Activated naive CD8-positive, alpha-beta T cell (primary cell): ENCODE data around the gene EPS8.
"Not testable (repeated sequence)": the region's sequence is repeated elsewhere in the genome, so short reads cannot be mapped to it uniquely, and the experiment has no call there.

Experiments
- H3K27ac Mint-ChIP-seq: one replicate; pipeline ENCODE4 v1.8.0; 2021; ENCODE audit warnings: mixed read lengths
- H3K27me3 Mint-ChIP-seq: one replicate; pipeline ENCODE4 v1.8.0; 2021; ENCODE audit warnings: mixed read lengths
- H3K36me3 Mint-ChIP-seq: one replicate; pipeline ENCODE4 v1.8.0; 2021; ENCODE audit warnings: mixed read lengths
- H3K4me1 Mint-ChIP-seq: one replicate; pipeline ENCODE4 v1.8.0; 2021; ENCODE audit warnings: low read depth, mixed read lengths
- H3K4me3 Mint-ChIP-seq: one replicate; pipeline ENCODE4 v1.8.0; 2021; ENCODE audit warnings: mild to moderate bottlenecking, mixed read lengths
- H3K9me3 Mint-ChIP-seq: one replicate; pipeline ENCODE4 v1.8.0; 2021; ENCODE audit warnings: low read depth, mixed read lengths

Gene EPS8

DNA sequence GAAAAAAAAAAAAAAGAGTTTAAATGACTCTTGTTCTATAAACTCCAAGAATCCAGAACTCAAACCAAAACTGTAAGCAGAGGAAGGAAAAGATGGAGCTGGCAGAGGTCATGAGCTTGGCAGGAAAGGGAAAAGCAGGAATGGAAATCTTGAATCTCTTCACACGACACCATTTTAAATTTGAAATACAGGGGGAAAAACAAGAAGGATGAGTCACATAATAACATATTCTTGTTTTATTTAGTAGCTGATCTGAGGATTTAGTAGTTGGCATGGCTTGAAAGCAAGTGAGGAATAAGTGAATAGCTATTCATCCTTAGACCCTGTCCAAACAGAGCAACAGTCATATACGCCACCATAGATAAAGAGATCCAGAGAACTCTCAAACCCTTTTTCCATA is 35.0 kb downstream of the EPS8 start:
- Mint-ChIP-seq H3K4me1 (no peaks in the 10 kb centered on the region), H3K9me3 (no peaks in the 10 kb centered on the region), H3K27ac (no peak overlapping the region), H3K27me3 (peaks cover 18% of the 10 kb centered on the region), H3K4me3 (no peak overlapping the region), H3K36me3 (no peaks in the 10 kb centered on the region)

DNA sequence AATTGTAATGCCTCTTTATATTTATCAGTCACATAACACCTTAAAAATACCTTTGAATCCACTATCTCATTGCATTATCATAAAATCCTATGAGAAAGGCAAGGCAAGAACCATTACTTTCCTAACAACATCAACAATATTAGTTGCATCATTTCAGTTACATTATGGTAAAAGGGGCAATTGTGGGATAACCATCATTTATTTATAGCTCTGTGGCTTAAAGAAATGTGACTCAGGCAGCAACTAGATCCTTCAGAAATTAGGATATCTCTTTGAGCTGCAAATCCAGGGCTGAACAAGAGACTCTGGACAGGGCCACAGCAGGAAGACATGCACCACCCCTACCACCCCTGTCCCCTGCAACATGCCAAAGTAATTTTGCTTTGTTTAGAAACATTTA is 36.4 kb downstream of the EPS8 start:
- no peaks in the 10 kb centered on the region for H3K4me1 Mint-ChIP-seq
- H3K27ac Mint-ChIP-seq: no peak overlapping the region
- H3K4me3 Mint-ChIP-seq: no peak overlapping the region
- H3K9me3 Mint-ChIP-seq: no peaks in the 10 kb centered on the region
- peaks cover 11% of the 10 kb centered on the region for H3K27me3 Mint-ChIP-seq
- H3K36me3 Mint-ChIP-seq: no peaks in the 10 kb centered on the region

DNA sequence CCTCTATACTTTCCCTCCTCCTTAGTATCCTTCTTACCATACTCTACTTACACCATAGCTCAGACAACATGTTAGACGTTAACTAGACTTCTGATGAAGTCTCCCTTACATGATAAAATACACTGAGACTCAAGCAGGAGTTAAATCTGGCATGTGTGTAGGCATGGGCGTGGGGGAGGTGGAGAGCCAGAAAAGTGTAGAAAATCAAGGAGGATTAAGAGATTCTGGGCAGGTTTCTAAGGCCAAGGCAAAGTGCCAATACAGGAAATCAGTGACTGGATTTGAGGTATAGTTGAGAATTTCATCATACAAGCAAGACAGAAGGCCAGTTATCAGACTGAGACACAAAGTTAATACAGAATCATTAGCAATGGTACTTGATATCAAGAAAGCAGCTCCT is 37.4 kb downstream of the EPS8 start:
- Mint-ChIP-seq H3K9me3 (no peaks in the 10 kb centered on the region), H3K4me3 (no peak overlapping the region), H3K4me1 (no peaks in the 10 kb centered on the region), H3K27ac (no peak overlapping the region), H3K36me3 (no peaks in the 10 kb centered on the region), H3K27me3 (peaks cover 10% of the 10 kb centered on the region)

DNA sequence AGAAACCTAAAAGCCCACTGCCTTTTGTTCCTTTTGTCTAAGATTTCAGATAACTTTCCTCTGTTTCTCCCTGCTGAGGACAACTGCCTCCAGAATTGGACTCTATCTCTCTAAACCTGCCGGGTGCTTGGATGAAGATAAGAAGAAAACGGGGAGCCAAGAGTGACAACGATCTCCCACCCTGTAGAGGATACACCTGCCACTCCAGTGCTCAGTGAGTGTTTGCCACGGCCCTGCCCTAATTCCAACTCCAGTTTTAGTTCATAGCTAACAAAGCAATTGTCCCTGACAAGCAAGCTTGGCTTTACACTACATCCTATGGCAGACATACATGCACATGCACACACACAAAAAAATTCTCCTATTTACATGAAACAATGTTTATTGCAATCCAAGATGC is 39.3 kb downstream of the EPS8 start:
- H3K27ac Mint-ChIP-seq: no peak overlapping the region
- no peak overlapping the region for H3K4me3 Mint-ChIP-seq
- H3K36me3 Mint-ChIP-seq: no peaks in the 10 kb centered on the region
- no peaks in the 10 kb centered on the region for H3K4me1 Mint-ChIP-seq
- H3K27me3 Mint-ChIP-seq: peaks cover 6% of the 10 kb centered on the region
- no peaks in the 10 kb centered on the region for H3K9me3 Mint-ChIP-seq

DNA sequence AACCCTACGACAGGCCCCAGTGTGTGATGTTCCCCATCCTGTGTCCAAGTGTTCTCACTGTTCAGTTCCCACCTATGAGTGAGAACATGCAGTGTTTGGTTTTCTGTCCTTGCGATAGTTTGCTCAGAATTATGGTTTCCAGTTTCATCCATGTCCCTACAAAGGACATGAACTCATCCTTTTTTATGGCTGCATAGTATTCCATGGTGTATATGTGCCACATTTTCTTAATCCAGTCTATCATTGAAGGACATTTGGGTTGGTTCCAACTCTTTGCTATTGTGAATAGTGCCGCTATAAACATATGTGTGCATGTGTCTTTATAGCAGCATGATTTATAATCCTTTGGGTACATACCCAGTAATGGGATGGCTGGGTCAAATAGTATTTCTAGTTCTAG is 47.3 kb downstream of the EPS8 start:
- H3K36me3 Mint-ChIP-seq, H3K27ac Mint-ChIP-seq, H3K4me3 Mint-ChIP-seq, H3K9me3 Mint-ChIP-seq, H3K27me3 Mint-ChIP-seq, H3K4me1 Mint-ChIP-seq: not testable (repeated sequence)

DNA sequence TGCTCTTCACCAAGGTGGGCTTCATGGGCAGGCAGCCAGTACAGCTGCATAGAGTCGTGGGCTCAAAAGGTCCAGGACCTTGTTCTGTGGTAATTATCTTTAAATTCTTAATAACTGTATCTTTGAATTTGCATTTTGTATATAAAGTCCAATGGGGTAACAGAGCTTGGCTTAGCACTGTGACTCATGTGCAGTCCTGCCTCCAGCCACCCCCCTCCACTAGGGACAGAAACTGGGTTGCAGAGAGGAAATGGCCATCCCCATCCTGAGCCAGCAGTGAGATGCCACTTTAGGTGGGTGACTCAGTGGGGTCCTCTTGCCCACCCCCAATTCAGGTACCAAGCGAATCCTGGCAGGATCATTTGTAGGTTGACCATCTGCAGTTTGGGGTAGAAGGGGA is 48.1 kb downstream of the EPS8 start:
- H3K4me1 Mint-ChIP-seq: no peaks in the 10 kb centered on the region
- H3K36me3 Mint-ChIP-seq: no peaks in the 10 kb centered on the region
- no peak overlapping the region for H3K27ac Mint-ChIP-seq
- H3K9me3 Mint-ChIP-seq: peaks cover 3% of the 10 kb centered on the region
- peaks cover 3% of the 10 kb centered on the region for H3K27me3 Mint-ChIP-seq
- H3K4me3 Mint-ChIP-seq: no peak overlapping the region

DNA sequence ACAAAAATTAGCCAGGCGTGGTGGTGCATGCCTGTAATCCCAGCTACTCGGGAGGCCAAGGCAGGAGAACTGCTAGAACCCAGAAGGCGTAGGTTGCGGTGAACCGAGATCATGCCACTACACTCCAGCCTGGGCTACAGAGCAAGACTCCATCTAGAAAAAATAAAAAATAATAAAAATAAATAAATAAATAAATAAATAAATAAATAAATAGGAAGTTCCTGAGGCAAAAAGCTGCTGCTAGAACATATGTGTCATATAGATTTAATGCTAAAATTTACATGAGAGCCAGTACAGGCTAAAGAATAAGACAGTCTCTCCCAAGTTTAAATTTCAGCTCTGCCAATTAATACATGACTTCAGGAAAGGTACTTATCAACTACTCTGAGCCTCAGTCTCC is 48.8 kb downstream of the EPS8 start:
- H3K4me1 Mint-ChIP-seq, H3K27me3 Mint-ChIP-seq, H3K36me3 Mint-ChIP-seq, H3K27ac Mint-ChIP-seq, H3K9me3 Mint-ChIP-seq, H3K4me3 Mint-ChIP-seq: not testable (repeated sequence)

DNA sequence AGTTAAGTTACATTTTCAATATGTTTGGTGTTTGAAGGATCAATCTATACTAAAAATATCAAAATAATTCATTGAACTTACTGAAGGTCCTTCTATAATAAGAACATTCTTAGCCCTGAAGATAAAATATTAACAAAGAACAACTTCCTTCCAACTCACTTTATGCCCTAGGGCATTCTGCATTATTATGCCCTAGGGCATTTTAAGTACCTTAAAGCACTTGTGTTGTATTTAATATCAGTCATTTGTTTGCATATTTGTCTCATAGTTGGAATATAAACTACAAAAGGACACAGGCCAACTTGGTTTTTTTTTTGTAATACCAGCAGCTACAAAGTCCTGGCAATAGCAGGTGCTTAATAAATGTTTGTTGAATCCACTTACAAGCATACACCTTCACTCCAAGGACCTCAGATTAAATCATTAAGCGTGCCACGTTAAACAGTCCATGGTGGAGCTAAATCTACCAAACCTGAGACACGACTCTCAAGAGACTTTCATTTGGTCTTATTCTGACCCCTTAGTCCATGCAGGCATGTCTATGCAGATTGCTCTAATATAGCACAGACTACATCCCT is 50.7 kb downstream of the EPS8 start:
- no peaks in the 10 kb centered on the region for H3K4me1 Mint-ChIP-seq
- H3K4me3 Mint-ChIP-seq: no peak overlapping the region
- peaks cover 6% of the 10 kb centered on the region for H3K9me3 Mint-ChIP-seq
- peaks cover 5% of the 10 kb centered on the region for H3K27me3 Mint-ChIP-seq
- H3K36me3 Mint-ChIP-seq: no peaks in the 10 kb centered on the region
- no peak overlapping the region for H3K27ac Mint-ChIP-seq

DNA sequence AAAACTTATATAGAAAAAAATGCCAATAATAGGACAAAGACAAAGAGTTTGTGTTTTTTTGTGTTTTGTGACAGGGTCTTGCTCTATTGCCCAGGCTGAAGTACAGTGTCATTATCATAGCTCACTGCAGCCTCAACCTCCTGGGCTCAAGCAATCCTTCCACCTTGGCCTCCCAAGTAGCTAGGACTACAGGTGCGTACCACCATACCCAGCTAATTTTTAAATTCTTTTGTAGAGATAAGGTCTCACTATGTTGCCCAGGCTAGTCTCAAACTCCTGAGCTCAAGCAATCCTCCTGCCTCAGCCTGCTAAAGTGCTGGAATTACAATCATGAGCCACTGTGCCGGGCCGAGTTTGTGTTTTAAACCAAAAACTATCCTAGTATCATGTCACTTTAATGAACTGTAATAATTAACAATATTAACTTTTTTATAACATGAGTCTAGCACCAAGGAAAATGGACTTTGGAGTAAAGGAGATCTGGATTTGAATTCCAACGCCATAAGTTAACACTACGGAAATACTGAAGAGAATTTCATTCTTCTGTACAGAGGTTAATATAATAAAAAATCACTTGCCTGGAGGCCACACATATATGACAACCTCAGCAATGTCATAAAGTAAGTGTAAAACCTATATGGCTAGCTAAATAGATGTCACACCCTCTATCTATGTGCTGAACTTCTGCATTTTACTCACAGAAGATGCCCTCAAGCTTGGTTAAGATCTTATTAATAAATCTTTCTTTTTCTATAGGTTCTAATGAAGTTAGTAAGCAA is 53.2 kb downstream of the EPS8 start:
- Mint-ChIP-seq H3K4me1 (no peaks in the 10 kb centered on the region), H3K27me3 (peaks cover 8% of the 10 kb centered on the region), H3K4me3 (no peak overlapping the region), H3K9me3 (peaks cover 4% of the 10 kb centered on the region), H3K27ac (no peak overlapping the region), H3K36me3 (no peaks in the 10 kb centered on the region)

DNA sequence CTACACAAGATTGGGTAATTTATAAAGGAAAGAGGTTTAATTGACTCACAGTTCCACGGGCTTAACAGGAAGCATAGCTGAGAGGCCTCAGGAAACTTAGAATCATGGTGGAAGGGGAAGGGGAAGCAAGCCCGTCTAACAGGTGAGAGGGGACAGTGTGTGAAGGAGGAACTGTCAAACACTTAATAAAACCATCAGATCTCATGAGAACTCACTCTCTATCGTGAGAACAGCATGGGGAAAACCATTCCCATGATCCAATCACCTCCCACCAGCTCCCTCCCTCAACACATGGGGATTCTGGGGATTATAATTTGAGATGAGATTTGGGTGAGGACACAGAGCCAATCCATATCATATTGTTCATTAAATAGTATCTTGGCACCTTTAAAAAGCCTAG is 56.1 kb downstream of the EPS8 start:
- Mint-ChIP-seq H3K36me3 (no peaks in the 10 kb centered on the region), H3K4me1 (no peaks in the 10 kb centered on the region), H3K27me3 (peaks cover 8% of the 10 kb centered on the region), H3K9me3 (peaks cover 4% of the 10 kb centered on the region), H3K27ac (no peak overlapping the region), H3K4me3 (no peak overlapping the region)

DNA sequence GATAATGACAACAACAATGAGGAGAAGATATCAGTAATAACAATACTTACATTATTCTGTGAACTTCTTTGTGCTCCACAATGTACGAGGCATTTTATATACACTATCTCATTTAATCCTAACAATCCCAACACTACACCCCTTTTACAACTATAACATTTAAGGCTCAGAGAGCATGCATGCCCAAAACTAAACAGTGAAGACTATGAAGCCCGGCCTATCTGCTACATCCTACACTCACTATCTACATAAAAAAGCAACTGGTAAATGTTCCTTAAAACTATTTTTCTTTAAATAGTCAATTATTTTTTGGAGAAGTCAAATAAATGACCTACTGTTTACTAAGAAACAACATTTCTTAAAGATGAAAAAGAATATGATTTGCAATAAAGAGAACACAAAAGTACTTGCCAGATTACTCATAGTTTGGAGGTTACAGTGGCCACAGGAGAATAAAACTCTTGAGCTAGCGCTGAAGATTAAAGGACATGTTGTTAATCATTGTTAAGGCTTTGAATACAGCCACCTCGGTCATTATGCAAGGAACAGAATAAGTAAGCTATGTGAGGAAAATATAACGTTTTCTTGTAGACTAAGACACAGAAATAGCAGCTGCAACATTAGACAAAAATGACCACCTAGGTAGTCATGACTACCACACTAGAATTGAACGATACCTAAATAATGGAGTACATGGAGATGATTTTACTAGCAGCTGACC is 56.7 kb downstream of the EPS8 start:
- Mint-ChIP-seq H3K9me3 (peaks cover 4% of the 10 kb centered on the region), H3K36me3 (no peaks in the 10 kb centered on the region), H3K27ac (no peak overlapping the region), H3K27me3 (peaks cover 6% of the 10 kb centered on the region), H3K4me1 (no peaks in the 10 kb centered on the region), H3K4me3 (no peak overlapping the region)

DNA sequence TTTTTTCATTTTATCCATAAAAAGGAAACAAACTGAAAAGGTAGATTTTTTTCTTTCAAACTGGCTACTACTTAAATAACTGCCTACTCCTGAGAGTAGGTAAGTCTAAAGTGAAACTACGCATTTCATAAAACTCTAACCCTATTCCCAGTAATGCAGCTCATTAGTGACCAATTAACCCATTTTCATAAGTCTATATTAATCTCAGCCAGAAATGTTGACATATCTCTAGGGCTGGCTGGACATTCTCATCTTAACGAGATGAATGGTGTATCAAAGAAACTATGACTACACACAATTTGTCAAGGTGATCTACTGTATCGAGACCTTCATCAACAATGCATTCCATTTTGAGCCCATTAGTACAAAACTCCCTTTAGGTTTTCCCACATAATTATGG is 57.2 kb downstream of the EPS8 start:
- Mint-ChIP-seq H3K27me3 (peaks cover 6% of the 10 kb centered on the region), H3K4me1 (no peaks in the 10 kb centered on the region), H3K36me3 (no peaks in the 10 kb centered on the region), H3K4me3 (no peak overlapping the region), H3K27ac (no peak overlapping the region), H3K9me3 (peaks cover 4% of the 10 kb centered on the region)

DNA sequence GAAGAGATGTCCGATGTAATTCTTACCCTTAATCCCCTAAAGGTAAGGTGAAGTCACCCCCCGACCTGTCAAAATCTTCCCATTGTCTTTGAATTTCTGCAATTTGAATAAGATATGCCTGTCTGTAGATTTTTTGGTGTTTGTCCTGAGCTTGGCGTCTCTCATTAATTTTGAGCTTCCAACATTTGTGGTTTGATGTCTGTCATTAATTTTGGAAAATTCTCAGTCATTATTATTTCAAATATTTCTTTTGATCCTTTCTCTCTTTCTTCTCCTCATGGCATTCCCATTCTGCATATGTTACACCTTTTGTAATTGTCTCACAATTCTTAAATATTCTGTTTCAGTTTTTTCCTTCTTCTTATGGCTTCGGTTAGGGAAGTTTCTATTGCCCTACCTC is 60.1 kb downstream of the EPS8 start:
- Mint-ChIP-seq H3K9me3 (no peaks in the 10 kb centered on the region), H3K36me3 (no peaks in the 10 kb centered on the region), H3K27me3 (peaks cover 6% of the 10 kb centered on the region)

DNA sequence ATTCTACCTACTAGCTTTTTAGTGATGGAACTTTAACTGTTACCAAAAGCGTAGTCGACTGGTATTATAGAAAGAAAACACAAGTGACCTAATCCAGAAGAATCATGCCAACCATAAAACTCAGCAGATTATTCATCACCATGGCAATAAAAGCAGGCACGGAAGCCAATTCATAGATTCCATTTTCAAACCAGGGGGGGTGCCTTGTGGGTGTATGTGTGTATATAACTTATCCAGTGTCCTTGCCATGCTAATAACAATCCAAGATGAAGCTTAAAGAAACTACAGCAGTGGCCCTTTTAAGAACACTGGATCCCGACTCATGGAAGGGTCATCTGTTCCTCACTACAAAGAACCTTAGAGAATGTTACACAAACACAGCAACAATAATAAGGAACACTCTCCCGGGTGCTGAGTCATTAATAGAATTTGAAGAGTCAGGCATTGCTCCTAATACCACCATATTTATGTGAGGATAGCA is 61.0 kb downstream of the EPS8 start:
- Mint-ChIP-seq H3K4me3 (no peak overlapping the region), H3K4me1 (no peaks in the 10 kb centered on the region), H3K9me3 (no peaks in the 10 kb centered on the region), H3K36me3 (no peaks in the 10 kb centered on the region), H3K27me3 (peaks cover 6% of the 10 kb centered on the region), H3K27ac (no peak overlapping the region)

More for the DNA sequence above, 60.1 kb downstream of the EPS8 start:
- Mint-ChIP-seq H3K4me1 (no peaks in the 10 kb centered on the region), H3K27ac (no peak overlapping the region), H3K4me3 (no peak overlapping the region)

DNA sequence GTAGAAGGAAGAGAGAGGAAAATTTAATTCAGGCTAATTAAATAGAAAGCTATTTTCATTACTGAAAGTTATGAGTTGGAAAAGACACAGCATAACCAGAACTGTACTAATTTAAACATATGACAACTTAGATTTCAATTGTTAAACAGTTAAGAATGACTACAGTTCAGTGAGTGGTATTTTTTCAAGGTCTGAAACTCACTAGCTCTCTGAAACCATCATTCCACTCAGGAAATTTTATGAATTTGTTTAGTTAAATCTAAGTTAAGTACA is 62.4 kb downstream of the EPS8 start:
- Mint-ChIP-seq H3K4me1 (no peaks in the 10 kb centered on the region), H3K4me3 (no peak overlapping the region), H3K36me3 (no peaks in the 10 kb centered on the region), H3K27me3 (peaks cover 3% of the 10 kb centered on the region), H3K27ac (no peak overlapping the region), H3K9me3 (no peaks in the 10 kb centered on the region)
